GM12891 (cell line): ENCODE data around the gene NOL9.
"Not testable (repeated sequence)": the region's sequence is repeated elsewhere in the genome, so short reads cannot be mapped to it uniquely, and the experiment has no call there.

Experiments
- DNase-seq: peaks from one replicate; pipeline ENCODE4 v3.0.0; 2011; ENCODE audit warnings: low spot score; ENCODE audit not compliant: insufficient read length
- FAIRE-seq: peaks from 2 replicates; lab custom pipeline; 2011; peaks lifted over from hg19 to GRCh38; lab: Jason Lieb, UNC
- PAX5 ChIP-seq: IDR thresholded peaks from 2 replicates; pipeline ENCODE4 v1.6.1; 2011; ENCODE audit warnings: low read length, moderate library complexity, mild to moderate bottlenecking; ENCODE audit not compliant: insufficient read depth, severe bottlenecking
- POLR2A ChIP-seq: IDR thresholded peaks from 2 replicates; pipeline ENCODE4 v1.6.1; 2011; ENCODE audit warnings: low read depth, low read length, control low read depth
- POLR2AphosphoS5 ChIP-seq: IDR thresholded peaks from 2 replicates; pipeline ENCODE4 v1.6.1; 2011; ENCODE audit warnings: low read depth, low read length, control low read depth
- POU2F2 ChIP-seq: IDR thresholded peaks from 2 replicates; pipeline ENCODE4 v1.6.1; 2011; ENCODE audit warnings: low read depth, mild to moderate bottlenecking, control low read depth, low read length, moderate library complexity
- SPI1 ChIP-seq: IDR thresholded peaks from 2 replicates; pipeline ENCODE4 v1.6.1; 2011; ENCODE audit warnings: low read depth, low read length, control low read depth
- TAF1 ChIP-seq: IDR thresholded peaks from 2 replicates; pipeline ENCODE4 v1.6.1; 2011; ENCODE audit warnings: low read depth, low read length, control low read depth

NOL9 gene

DNA sequence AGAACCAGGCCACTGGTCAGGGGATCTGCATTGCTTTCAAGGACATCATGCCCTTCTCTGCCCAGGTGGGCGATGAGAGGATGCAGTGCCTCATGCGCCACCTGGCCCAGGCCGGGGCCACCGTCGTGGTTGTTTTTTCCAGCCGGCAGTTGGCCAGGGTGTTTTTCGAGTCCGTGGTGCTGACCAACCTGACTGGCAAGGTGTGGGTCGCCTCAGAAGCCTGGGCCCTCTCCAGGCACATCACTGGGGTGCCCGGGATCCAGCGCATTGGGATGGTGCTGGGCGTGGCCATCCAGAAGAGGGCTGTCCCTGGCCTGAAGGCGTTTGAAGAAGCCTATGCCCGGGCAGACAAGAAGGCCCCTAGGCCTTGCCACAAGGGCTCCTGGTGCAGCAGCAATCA lies 20.5 kb upstream of the NOL9 start:
- FAIRE-seq (no peak), DNase-seq (no peak)
- no peak for TF ChIP-seq PAX5
- TF ChIP-seq POLR2A = no peak
- TF ChIP-seq SPI1 = no peak
- TF ChIP-seq POLR2AphosphoS5 = no peak
- no peak for TF ChIP-seq TAF1
- no peak for TF ChIP-seq POU2F2

DNA sequence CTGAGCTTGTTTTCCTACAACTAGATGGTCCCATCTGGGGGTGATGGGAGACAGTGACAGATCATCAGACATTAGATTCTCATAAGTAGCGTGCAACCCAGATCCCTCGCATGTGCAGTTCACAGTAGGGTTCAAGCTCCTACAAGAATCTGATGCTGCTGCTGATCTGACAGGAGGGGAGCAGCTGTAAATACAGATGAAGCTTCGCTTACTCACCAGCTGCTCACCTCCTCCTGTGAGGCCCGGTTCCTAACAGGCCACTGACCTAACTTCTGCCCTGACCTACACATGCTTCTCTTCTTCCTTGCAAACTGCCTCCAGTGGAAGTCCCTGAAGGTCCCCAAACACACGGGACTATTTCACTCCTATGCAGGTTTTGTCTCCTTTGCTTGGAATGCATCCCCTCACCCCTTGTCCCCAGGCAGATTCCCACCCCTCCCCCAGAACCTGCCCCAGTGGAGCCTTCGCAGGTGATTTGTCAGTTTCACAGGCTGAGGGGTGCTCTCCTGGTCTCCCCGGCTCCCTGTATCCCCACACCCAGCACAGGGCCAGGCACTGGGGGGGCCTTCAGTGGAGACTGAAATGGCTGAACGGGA lies 19.8 kb upstream of the NOL9 start:
- FAIRE-seq = peak; percentile 33
- no peak for DNase-seq
- TF ChIP-seq POU2F2 = no peak

DNA sequence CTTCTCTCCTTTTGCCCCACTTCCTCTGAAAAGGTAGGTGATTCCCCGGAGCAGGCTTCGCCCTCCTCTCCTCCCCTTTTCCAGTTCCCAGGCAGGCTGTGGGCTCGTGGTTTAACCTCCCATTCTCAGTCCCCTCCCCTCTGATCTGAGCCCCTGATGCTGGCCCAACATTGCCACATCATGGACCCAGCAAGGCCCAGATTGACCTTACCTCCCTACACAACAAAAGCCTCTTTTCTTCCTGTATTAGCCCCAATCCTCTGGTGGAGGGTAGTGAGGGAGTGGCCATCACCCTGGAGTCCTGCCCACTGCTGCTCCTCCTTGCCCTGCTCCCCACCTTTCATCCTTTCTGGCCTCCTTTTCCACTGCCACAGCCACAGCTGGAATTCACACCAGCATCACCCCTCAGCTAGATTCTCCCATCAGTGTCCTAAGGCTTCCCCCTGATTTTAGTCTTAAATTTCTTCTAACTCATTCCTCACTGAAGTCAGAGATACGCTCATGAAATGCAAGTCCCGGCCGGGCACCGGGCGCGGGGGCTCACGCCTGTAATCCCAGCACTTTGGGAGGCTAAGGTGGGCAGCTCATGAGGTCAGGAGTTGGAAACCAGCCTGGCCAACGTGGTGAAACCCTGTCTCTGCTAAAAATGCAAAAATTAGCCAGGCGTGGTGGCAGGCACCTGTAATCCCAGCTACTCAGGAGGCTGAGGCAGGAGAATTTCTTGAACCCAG lies 18.5 kb upstream of the NOL9 start:
- no peak for FAIRE-seq
- DNase-seq = no peak
- TF ChIP-seq TAF1 (no peak), POLR2A (no peak), POLR2AphosphoS5 (no peak), SPI1 (no peak), POU2F2 (no peak), PAX5 (no peak)

DNA sequence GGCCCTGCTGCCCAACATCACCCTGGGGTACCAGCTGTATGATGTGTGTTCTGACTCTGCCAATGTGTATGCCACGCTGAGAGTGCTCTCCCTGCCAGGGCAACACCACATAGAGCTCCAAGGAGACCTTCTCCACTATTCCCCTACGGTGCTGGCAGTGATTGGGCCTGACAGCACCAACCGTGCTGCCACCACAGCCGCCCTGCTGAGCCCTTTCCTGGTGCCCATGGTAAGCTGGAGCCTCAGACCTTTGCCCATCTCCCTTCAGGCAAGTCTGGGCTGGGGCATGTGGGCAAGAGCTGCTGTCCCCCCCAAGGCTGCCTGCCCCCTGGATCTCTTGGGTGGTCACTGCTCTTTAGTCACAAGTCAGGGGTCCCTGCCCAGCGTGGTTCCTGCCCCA lies 16.7 kb upstream of the NOL9 start:
- DNase-seq = no peak
- FAIRE-seq = no peak
- TF ChIP-seq POU2F2 (no peak), POLR2A (no peak), PAX5 (no peak), POLR2AphosphoS5 (no peak), SPI1 (no peak), TAF1 (no peak)

DNA sequence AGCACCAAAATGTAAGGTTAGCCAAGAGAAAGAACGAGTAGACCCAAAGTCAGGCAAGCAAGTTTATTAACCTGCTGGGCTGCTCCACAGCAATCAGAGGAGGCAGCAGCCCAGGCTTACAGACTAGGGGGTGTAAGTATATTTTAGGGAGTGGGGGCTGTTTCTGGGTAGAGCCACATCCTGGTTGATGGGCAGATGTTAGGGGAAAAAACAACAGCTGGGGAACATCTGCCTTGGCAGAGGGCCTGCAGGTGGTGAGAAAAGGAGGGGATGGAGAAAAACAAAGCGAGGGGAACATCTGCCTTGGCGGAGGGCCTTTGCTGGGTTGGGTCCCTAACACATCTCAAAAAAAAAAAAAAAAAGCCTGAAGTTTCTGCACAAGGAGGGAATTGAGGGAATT lies 15.8 kb upstream of the NOL9 start:
- FAIRE-seq = no peak
- no peak for DNase-seq
- TF ChIP-seq PAX5 = no peak
- TF ChIP-seq TAF1 = no peak
- TF ChIP-seq POLR2A = no peak
- no peak for TF ChIP-seq POU2F2
- no peak for TF ChIP-seq POLR2AphosphoS5
- TF ChIP-seq SPI1 = no peak

DNA sequence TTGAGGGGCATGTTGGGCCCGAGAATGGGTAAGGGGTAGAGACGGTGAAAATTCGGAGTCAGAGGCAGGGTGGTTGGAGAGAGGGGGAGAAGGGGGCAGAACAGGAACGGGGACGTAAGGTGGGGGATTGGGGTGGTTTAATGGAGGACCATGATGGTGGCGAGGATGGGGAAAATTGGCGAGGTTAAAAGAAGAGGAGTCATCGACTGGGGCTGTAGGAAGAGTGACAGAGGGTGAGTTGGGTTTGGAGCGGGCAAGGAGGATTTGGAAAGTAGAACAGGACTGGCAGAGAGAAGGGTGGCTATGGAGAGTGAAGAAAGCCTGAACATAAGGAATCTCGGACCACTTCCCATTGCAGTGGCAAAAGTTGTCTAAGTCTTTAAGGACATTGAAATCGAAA lies 14.7 kb upstream of the NOL9 start:
- TF ChIP-seq POLR2AphosphoS5 (no peak), TAF1 (no peak), POLR2A (no peak), PAX5 (no peak), SPI1 (no peak), POU2F2 (no peak)
- DNase-seq (no peak), FAIRE-seq (no peak)

DNA sequence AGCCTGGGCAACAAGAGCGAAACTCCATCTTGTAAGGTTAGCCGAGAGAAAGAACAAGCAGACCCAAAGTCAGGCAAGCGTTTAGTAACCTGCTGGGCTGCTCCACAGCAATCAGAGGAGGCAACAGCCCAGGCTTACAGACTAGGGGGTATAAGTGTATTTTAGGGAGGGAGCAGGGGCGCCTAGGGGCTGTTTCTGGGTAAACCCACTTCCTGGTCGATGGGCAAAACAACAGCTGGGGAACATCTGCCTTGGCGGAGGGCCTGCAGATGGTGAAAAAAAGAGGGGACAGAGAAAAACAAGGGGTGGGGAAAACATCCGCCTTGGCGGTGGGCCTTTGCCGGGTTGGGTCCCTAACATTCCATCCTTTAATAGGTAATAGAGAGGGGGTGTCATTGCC lies 6.0 kb upstream of the NOL9 start:
- DNase-seq = no peak
- no peak for TF ChIP-seq PAX5
- no peak for TF ChIP-seq POLR2AphosphoS5
- TF ChIP-seq TAF1 = no peak
- no peak for TF ChIP-seq POLR2A
- TF ChIP-seq POU2F2 = no peak
- TF ChIP-seq SPI1 = no peak
- FAIRE-seq = no peak

DNA sequence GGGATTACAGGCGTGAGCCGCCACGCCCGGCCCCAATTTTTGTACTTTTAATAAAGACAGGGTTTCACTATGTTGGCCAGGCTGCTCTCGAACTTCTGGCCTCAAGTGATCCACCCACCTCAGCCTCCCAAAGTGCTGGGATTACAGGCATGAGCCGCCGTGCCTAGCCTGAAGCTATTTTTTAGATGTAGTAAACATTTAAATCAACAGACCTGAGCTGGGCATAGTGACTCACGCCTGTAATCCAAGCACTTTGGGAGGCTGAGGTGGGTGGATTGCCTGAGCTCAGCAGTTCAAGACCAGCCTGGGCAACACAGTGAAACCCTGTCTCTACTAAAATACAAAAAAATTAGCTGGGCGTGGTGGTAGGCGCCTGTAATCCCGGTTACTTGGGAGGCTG lies 4.8 kb upstream of the NOL9 start:
- not testable (repeated sequence) for FAIRE-seq, DNase-seq

DNA sequence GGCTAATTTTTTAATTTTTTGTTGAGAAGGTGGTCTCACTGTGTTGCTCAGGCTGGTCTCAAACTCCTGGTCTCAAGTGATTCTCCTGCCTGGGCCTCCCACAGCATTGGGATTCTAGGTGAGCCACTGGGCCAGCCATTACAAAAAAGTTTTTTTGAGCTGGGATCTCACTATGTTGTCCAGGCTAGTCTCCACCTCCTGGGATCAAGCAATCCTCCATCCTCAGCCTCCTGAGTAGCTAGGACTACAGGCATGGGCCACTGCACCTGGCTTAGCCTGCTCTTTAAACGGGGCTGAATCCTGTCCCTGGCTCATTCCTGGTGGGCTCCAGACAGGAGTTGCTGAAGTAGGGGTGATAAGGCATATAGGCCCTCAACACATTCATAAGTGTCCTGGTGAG lies 3.3 kb upstream of the NOL9 start:
- DNase-seq = no peak
- FAIRE-seq = no peak
- TF ChIP-seq TAF1 (no peak), SPI1 (no peak), POU2F2 (no peak), PAX5 (no peak), POLR2A (no peak), POLR2AphosphoS5 (no peak)

DNA sequence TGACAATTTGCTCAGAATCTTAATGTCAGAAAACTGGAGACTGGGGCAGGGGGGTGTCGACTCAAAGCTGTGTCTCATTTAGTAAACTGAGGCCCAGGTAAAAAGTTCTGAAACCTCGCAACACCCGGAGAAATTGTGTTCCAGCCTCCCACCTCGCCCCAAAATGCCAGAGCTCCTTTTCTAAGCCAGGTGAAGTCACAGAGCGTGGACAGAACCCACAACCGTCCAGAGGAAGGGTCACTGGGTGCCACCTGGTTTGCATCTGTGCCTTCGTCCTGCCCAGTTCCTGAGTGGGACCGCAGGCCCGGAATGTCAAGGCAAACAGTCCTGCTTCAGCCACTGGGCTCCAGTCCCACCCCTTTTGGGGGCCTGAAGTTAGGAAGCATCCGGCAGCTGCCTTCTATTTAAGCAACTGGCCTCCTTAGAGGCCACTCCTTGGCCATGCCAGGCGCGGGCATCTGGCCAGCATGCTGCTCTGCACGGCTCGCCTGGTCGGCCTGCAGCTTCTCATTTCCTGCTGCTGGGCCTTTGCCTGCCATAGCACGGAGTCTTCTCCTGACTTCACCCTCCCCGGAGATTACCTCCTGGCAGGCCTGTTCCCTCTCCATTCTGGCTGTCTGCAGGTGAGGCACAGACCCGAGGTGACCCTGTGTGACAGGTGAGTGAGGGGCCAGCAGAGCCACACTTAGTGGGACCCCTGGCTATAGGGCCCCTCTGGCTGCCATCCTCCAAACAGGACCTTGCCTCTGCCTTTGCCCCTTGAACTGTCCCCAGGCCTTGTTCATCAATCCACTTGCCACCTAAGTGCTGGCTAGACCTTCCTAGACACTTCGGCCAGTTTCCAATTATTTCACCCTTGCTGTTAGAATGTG lies 830 bp upstream of the NOL9 start, which contains the start of gene TAS1R1:
Gene TAS1R1, plus strand, starts transcription at position 401 of the 872 bp plus-strand sequence. Its CDS starts 67 bp downstream, at position 468.
- DNase-seq = no peak
- FAIRE-seq = no peak
- no peak for TF ChIP-seq POLR2A
- TF ChIP-seq POU2F2 = no peak
- TF ChIP-seq TAF1 = no peak
- no peak for TF ChIP-seq SPI1
- no peak for TF ChIP-seq POLR2AphosphoS5
- no peak for TF ChIP-seq PAX5
